Colonic mucosa (tissue), 4 donors: Measurements from ENCODE around the gene PSMC3. TPM values are rescaled to one million over a fixed set of nuclear protein-coding genes. Genes with fewer than 3 reads are reported as not detected.

Source experiments
- DNase-seq: peaks from one replicate; pipeline ENCODE4 v3.0.0-alpha.2; 2020
- H3K27ac ChIP-seq: fragments of 200-600 bp; one replicate; pipeline ENCODE4 v1.8.0; 2021
- H3K27me3 ChIP-seq: fragments of 200-600 bp; one replicate; pipeline ENCODE4 v1.8.0; 2021
- H3K36me3 ChIP-seq: fragments of 200-600 bp; one replicate; pipeline ENCODE4 v1.8.0; 2021
- H3K4me1 ChIP-seq: fragments of 200-600 bp; one replicate; pipeline ENCODE4 v1.8.0; 2021; ENCODE audit warnings: mild to moderate bottlenecking
- H3K4me3 ChIP-seq: fragments of 200-600 bp; one replicate; pipeline ENCODE4 v1.8.0; 2021
- H3K9ac ChIP-seq, 2 donors: one replicate each; pipeline ENCODE4 v1.7.0; 2013; ENCODE audit warnings: control low read depth in 2 of 2, low read depth in 2 of 2, low read length in 2 of 2
- H3K9me3 ChIP-seq: fragments of 200-600 bp; one replicate; pipeline ENCODE4 v1.8.0; 2021
- intact Hi-C: fragments of 100-400 bp; cut with DNase I; formaldehyde crosslinking; loops from one replicate; pipeline ENCODE4 v1.14.1; 2022
- total RNA-seq, 2 donors: library from RNA; stranded (reverse); fragmentation: NEBNext Ultra II Directional in 1 of 2; extraction: Animal tissue kit (Norgen Biotek cat#: 25700) in 1 of 2; gene quantifications; one replicate each; pipeline ENCODE4 v1.2.1, GENCODE V29; 2021
- TF ChIP-seq, protein P1 (sequence below): fragments of 200-600 bp; IDR thresholded peaks from one replicate; pipeline ENCODE4 v1.8.0; 2022; ENCODE audit warnings: antibody characterized with exemption, mild to moderate bottlenecking
- donor health status: healthy.
- donor health status: DM: no; HTN: no; CAD: no.
- donor health status: DM: no; HTN: no; CAD: no.

Gene PSMC3
- total RNA-seq, 2 donors from 2014 or later, result 74.4 to 152 TPM

DNA sequence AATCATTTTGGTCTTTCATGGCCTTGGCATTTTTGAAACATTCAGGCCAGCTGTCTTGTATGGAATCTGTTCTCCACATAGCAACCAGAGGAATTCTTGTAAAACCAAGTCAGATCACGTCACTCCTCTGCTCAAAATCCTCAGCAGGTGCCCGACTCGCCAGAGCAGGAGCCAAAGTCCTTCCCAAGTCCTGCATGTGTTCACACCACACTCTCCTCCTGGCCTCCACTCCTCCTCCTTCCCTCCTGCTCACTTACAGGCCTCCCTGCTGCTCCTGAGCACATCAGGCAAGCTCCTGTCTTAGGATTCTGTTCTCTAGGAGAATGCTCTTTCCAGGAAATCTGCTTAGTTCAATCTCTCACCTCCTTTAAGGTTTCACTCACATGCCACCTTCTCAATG, 6.9 kb upstream of the PSMC3 start:
- Histone ChIP-seq H3K27ac (no peak overlapping the region), H3K4me1 (no peaks in the 10 kb centered on the region), H3K9ac (no peak overlapping the region), H3K36me3 (no peaks in the 10 kb centered on the region), H3K4me3 (no peak overlapping the region), H3K9me3 (no peaks in the 10 kb centered on the region), H3K27me3 (no peaks in the 10 kb centered on the region)
- TF ChIP-seq, protein P1, sequence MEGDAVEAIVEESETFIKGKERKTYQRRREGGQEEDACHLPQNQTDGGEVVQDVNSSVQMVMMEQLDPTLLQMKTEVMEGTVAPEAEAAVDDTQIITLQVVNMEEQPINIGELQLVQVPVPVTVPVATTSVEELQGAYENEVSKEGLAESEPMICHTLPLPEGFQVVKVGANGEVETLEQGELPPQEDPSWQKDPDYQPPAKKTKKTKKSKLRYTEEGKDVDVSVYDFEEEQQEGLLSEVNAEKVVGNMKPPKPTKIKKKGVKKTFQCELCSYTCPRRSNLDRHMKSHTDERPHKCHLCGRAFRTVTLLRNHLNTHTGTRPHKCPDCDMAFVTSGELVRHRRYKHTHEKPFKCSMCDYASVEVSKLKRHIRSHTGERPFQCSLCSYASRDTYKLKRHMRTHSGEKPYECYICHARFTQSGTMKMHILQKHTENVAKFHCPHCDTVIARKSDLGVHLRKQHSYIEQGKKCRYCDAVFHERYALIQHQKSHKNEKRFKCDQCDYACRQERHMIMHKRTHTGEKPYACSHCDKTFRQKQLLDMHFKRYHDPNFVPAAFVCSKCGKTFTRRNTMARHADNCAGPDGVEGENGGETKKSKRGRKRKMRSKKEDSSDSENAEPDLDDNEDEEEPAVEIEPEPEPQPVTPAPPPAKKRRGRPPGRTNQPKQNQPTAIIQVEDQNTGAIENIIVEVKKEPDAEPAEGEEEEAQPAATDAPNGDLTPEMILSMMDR, result no peak
- intact Hi-C loops, result no loop called here
- no peak for DNase-seq

DNA sequence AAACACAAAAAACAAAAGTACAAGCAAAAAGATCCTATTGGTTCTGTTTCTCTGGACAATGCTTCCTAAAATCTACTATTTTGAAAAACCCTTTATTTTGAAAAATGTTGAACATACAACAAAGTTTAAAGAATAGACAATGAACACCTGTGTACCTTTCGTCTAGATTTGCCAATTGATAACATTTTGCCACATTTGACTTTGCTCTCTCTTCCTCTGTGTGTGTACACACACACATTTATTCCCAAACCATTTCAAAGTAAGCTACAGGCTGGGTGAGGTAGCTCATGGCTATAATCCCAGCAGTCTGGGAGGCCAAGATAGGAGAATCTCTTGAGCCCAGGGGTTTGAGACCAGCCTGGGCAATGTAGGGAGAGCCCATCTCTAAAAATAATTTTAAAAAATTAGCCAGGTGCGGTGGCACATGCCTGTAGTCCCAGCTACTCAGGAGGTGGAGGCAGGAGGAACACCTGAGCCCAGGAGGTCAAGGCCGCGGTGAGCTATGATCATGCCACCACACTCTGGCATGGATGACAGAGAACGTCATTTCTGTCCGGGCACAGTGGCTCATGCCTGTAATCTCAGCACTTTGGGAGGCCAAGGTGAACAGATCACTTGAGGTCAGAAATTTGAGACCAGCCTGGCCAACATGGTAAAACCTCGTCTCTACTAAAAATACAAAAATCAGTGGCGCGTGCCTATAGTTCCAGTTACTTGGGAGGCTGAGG, 5.3 kb upstream of the PSMC3 start:
- Histone ChIP-seq H3K4me3 (no peak overlapping the region), H3K9ac (no peak overlapping the region), H3K4me1 (no peaks in the 10 kb centered on the region), H3K36me3 (no peaks in the 10 kb centered on the region), H3K9me3 (no peaks in the 10 kb centered on the region), H3K27ac (no peak overlapping the region), H3K27me3 (no peaks in the 10 kb centered on the region)
- TF ChIP-seq, protein P1, result no peak
- intact Hi-C loops, result no loop called here
- DNase-seq, result no peak

DNA sequence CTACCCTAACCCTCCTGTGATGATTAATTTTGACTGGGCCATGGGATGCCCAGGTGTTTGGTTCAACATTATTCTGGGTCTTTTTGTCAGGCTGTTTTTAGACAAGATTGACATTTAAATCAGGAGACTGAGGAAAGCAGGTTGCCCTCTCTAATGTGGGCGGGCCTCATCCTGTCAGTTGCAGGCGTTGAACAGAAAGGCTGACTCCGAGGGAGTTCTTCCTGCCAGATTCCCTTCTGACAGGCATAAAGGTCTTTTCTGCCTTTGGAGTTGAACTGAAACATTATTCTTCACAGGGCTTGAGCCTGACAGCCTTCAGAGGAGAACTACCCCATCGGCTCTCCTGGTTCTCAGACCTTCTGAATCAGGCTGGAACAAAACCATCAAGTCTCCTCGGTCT, 4.3 kb upstream of the PSMC3 start:
- intact Hi-C loops, result no loop called here
- H3K9ac ChIP-seq, result no peak overlapping the region
- no peak overlapping the region for H3K27ac ChIP-seq
- H3K27me3 ChIP-seq, result no peaks in the 10 kb centered on the region
- TF ChIP-seq, protein P1, result no peak
- H3K36me3 ChIP-seq, result no peaks in the 10 kb centered on the region
- no peak for DNase-seq
- peaks cover 2% of the 10 kb centered on the region for H3K4me1 ChIP-seq
- no peaks in the 10 kb centered on the region for H3K9me3 ChIP-seq
- no peak overlapping the region for H3K4me3 ChIP-seq

DNA sequence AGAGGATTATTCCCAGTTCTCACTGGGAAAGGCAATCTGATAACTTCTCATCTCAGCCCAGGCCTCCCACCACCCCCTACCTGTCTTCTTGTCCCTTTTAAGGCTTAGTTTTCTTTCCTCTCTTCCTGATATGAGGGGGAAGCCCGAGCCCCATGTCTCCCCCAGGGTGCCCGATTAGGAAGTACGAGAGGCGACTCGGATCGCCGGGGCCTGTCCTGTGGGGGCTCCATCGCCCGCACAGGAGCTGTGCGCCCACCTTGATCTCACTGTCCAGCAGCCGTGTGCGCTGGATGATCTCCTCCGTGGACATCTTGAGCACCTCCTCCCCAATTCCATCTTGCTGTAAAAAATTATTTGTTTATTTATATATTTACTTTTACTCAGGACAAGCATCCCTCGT, 628 bp downstream of the PSMC3 start:
- H3K9me3 ChIP-seq, result no peaks in the 10 kb centered on the region
- peaks cover 5% of the 10 kb centered on the region for H3K36me3 ChIP-seq
- TF ChIP-seq, protein P1, result no peak
- DNase-seq, result no peak
- H3K27me3 ChIP-seq, result no peaks in the 10 kb centered on the region
- peak overlapping the region; percentile 98 for H3K4me3 ChIP-seq
- peaks cover 8% of the 10 kb centered on the region for H3K4me1 ChIP-seq
- H3K9ac ChIP-seq, result peak overlapping the region; percentile 74 to 81
- H3K27ac ChIP-seq, result peak overlapping the region; percentile 82
- intact Hi-C loops, result no loop called here

DNA sequence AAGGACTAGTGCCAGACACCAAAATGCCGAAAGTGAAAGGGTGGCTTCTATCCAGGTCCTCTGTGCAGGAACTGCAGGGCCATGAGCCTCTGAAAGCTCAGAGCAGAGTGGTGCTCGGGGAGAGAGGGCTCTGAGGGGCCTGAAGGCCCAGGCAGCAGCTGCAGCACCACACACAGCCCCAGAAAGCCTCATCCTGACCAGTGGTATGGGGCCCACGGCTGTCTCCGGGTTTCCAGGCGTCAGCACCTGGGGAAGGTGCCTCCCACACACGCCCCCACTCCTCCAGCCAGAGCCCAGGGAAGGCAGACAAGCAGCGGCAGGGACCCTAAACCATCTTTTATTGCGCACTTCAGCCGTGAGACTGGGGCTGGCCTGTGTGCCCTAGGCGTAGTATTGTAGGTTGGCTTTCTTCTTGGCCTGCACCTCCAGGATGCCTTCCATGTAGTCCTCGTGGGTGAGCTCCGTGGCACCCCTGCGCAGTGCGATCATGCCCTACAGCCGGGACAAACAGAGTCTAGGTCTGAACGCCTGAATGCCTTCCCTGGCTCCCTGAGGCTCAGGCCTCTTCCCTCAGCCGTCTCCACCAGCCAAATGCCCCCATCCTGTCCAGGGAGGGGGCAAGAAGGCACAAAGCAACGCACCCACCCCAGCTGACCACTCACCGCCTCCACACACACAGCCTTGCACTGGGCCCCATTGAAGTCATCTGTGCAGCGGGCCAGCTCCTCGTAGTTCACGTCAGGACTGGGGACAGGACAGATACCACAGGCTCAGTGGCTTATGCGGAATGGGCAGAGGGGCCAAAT, 7.6 kb downstream of the PSMC3 start:
- H3K9ac ChIP-seq, result no peak overlapping the region
- intact Hi-C loops, result no loop called here

More for the DNA sequence above, 7.6 kb downstream of the PSMC3 start:
- H3K4me3 ChIP-seq, result no peak overlapping the region
- no peak overlapping the region for H3K27ac ChIP-seq
- DNase-seq, result no peak
- peaks cover 12% of the 10 kb centered on the region for H3K36me3 ChIP-seq
- H3K9me3 ChIP-seq, result no peaks in the 10 kb centered on the region
- H3K4me1 ChIP-seq, result no peaks in the 10 kb centered on the region
- TF ChIP-seq, protein P1, result no peak
- no peaks in the 10 kb centered on the region for H3K27me3 ChIP-seq
